Effector CD4-positive, alpha-beta T cell (primary cell): ENCODE data around the gene NTRK3.
"Not testable (repeated sequence)": the region's sequence is repeated elsewhere in the genome, so short reads cannot be mapped to it uniquely, and the experiment has no call there.

Experiments
- DNase-seq: peaks from one replicate; pipeline ENCODE4 v3.0.0-alpha.2; 2020

Gene NTRK3

GRCh38 chr15:88072133-88072532 lies 184.4 kb downstream of the NTRK3 start:
- DNase-seq: not testable (repeated sequence)

GRCh38 chr15:88071141-88071540 lies 185.4 kb downstream of the NTRK3 start:
- no peak for DNase-seq

- no peak for DNase-seq
Observed at GRCh38 chr15:88069561-88069960, 187.0 kb downstream of the NTRK3 start.

- no peak for DNase-seq
Observed at GRCh38 chr15:88067331-88067685, 189.2 kb downstream of the NTRK3 start.

- DNase-seq: no peak
Observed at GRCh38 chr15:88066636-88067330, 189.8 kb downstream of the NTRK3 start.

- no peak for DNase-seq
Observed at GRCh38 chr15:88061452-88061851, 195.1 kb downstream of the NTRK3 start.

- DNase-seq: no peak
Observed at GRCh38 chr15:88060383-88060782, 196.2 kb downstream of the NTRK3 start.

- no peak for DNase-seq
Observed at GRCh38 chr15:88057836-88058235, 198.7 kb downstream of the NTRK3 start.

GRCh38 chr15:88049506-88049905 lies 207.0 kb downstream of the NTRK3 start:
- no peak for DNase-seq

- no peak for DNase-seq
Observed at GRCh38 chr15:88048755-88049154, 207.8 kb downstream of the NTRK3 start.

GRCh38 chr15:88048237-88048636 lies 208.3 kb downstream of the NTRK3 start:
- DNase-seq: no peak

- no peak for DNase-seq
Observed at GRCh38 chr15:88046576-88047129, 209.9 kb downstream of the NTRK3 start.

- DNase-seq: no peak
Observed at GRCh38 chr15:88043396-88043795, 213.1 kb downstream of the NTRK3 start.

- DNase-seq: no peak
Observed at GRCh38 chr15:88042047-88042446, 214.5 kb downstream of the NTRK3 start.

- DNase-seq: no peak
Observed at GRCh38 chr15:88040516-88040915, 216.0 kb downstream of the NTRK3 start.

- DNase-seq: no peak
Observed at GRCh38 chr15:88038261-88038660, 218.3 kb downstream of the NTRK3 start.

- no peak for DNase-seq
Observed at GRCh38 chr15:88036154-88036839, 220.2 kb downstream of the NTRK3 start.

- DNase-seq: no peak
Observed at GRCh38 chr15:88035381-88035780, 221.2 kb downstream of the NTRK3 start.

GRCh38 chr15:88033421-88033820 lies 223.1 kb downstream of the NTRK3 start:
- DNase-seq: not testable (repeated sequence)

- DNase-seq: no peak
Observed at GRCh38 chr15:88032787-88033186, 223.8 kb downstream of the NTRK3 start.

- no peak for DNase-seq
Observed at GRCh38 chr15:88031461-88031860, 225.1 kb downstream of the NTRK3 start.

GRCh38 chr15:88029696-88030095 lies 226.8 kb downstream of the NTRK3 start:
- no peak for DNase-seq

- DNase-seq: no peak
Observed at GRCh38 chr15:88028024-88028423, 228.5 kb downstream of the NTRK3 start.

GRCh38 chr15:88023914-88024313 lies 232.6 kb downstream of the NTRK3 start:
- DNase-seq: no peak
